IMR-90 (cell line): Measurements from ENCODE around the gene ATP5PB. TPM values are rescaled to one million over a fixed set of nuclear protein-coding genes. Genes with fewer than 3 reads are reported as not detected.

ENCODE experiments used
- ATAC-seq: fragments of 200-7000 bp; cut with Tn5 transposase; 2 replicates; pipeline ENCODE4 v1.9.1; 2020; ENCODE audit warnings: low read depth, mild to moderate bottlenecking, moderate library complexity
- BruUV-seq: library from RNA; stranded (reverse); fragments of 400-500 nt; replicated peaks from 2 replicates; lab custom pipeline; 2021; lab: Mats Ljungman, UMichigan
- CTCF ChIA-PET: fragments of 300-600 bp; formaldehyde crosslinking; extraction: SDS; loops from one replicate; lab custom pipeline; 2021; ENCODE audit warnings: antibody characterized with exemption; lab: Yijun Ruan, JAX
- POLR2A ChIA-PET: fragments of 300-600 bp; sonication (Branson Sonifier 250); formaldehyde crosslinking; loops from one replicate; lab custom pipeline; 2022; ENCODE audit warnings: antibody characterized with exemption; ENCODE audit not compliant: unreplicated experiment; lab: Charles Lee
- DNase-seq: peaks from one replicate; pipeline ENCODE4 v3.0.0; 2013
- H2AFZ ChIP-seq: replicated peaks from 2 replicates; pipeline ENCODE3; 2013; ENCODE audit warnings: low read length, mild to moderate bottlenecking; ENCODE audit not compliant: poor library complexity
- H2AK5ac ChIP-seq: 2 replicates; pipeline ENCODE4 v1.6.1; 2013; ENCODE audit warnings: low read depth, low read length, inconsistent platforms
- H2AK9ac ChIP-seq: replicated peaks from 2 replicates; pipeline ENCODE3; 2013; ENCODE audit warnings: mild to moderate bottlenecking, low read depth, low read length, moderate library complexity; ENCODE audit not compliant: poor library complexity
- H2BK120ac ChIP-seq: 2 replicates; pipeline ENCODE4 v1.6.1; 2013; ENCODE audit warnings: low read depth, low read length, inconsistent platforms
- H2BK15ac ChIP-seq: 3 replicates; pipeline ENCODE4 v1.6.1; 2013; ENCODE audit warnings: low read depth, low read length, inconsistent platforms
- H2BK20ac ChIP-seq: 2 replicates; pipeline ENCODE4 v1.6.1; 2013; ENCODE audit warnings: low read depth, mild to moderate bottlenecking, inconsistent platforms, low read length, moderate library complexity
- H2BK5ac ChIP-seq: 2 replicates; pipeline ENCODE4 v1.6.1; 2013; ENCODE audit warnings: mild to moderate bottlenecking, low read depth, low read length, inconsistent platforms; ENCODE audit not compliant: poor library complexity, severe bottlenecking
- H3K14ac ChIP-seq: replicated peaks from 2 replicates; pipeline ENCODE4 v1.6.1; 2013; ENCODE audit warnings: low read depth, low read length, inconsistent platforms
- H3K18ac ChIP-seq: 2 replicates; pipeline ENCODE4 v1.6.1; 2013; ENCODE audit warnings: low read depth, low read length, control low read depth
- H3K23ac ChIP-seq: 2 replicates; pipeline ENCODE4 v1.6.1; 2013; ENCODE audit warnings: low read depth, low read length, inconsistent platforms
- H3K27ac ChIP-seq: 2 replicates; pipeline ENCODE4 v1.5.1; 2013; ENCODE audit warnings: mild to moderate bottlenecking, control low read depth, low read length; ENCODE audit not compliant: insufficient read depth
- H3K27me3 ChIP-seq: 2 replicates; pipeline ENCODE4 v1.6.1; 2013; ENCODE audit warnings: low read length; ENCODE audit not compliant: control insufficient read depth, insufficient read depth
- H3K36me3 ChIP-seq: 2 replicates; pipeline ENCODE4 v1.6.1; 2013; ENCODE audit warnings: low read length, mixed read lengths; ENCODE audit not compliant: control insufficient read depth, insufficient read depth
- H3K4ac ChIP-seq: 2 replicates; pipeline ENCODE4 v1.6.1; 2013; ENCODE audit warnings: low read depth, low read length, inconsistent platforms
- H3K4me1 ChIP-seq: 2 replicates; pipeline ENCODE4 v1.6.1; 2013; ENCODE audit warnings: low read length, mixed read lengths; ENCODE audit not compliant: control insufficient read depth, insufficient read depth
- H3K4me2 ChIP-seq: 2 replicates; pipeline ENCODE4 v1.6.1; 2013; ENCODE audit warnings: low read depth, mild to moderate bottlenecking, control low read depth, low read length, moderate library complexity
- H3K4me3 ChIP-seq: 2 replicates; pipeline ENCODE4 v1.5.1; 2013; ENCODE audit warnings: low read depth, mild to moderate bottlenecking, control low read depth, low read length, moderate library complexity; ENCODE audit not compliant: insufficient read depth
- H3K56ac ChIP-seq: 2 replicates; pipeline ENCODE4 v1.6.1; 2013; ENCODE audit warnings: low read length, inconsistent platforms; ENCODE audit not compliant: insufficient read depth; ENCODE audit errors: extremely low read depth
- H3K79me1 ChIP-seq, 2 experiments: 2 replicates each; pipeline ENCODE4 v1.6.1; 2013; ENCODE audit warnings: low read length in 2 of 2, inconsistent platforms in 1 of 2, low read depth in 1 of 2
- H3K9ac ChIP-seq: 2 replicates; pipeline ENCODE4 v1.6.1; 2013; ENCODE audit warnings: low read depth, low read length, control low read depth
- H3K9me1 ChIP-seq: 2 replicates; pipeline ENCODE4 v1.6.1; 2013; ENCODE audit warnings: low read length, inconsistent platforms; ENCODE audit not compliant: insufficient read depth
- H3K9me3 ChIP-seq: 2 replicates; pipeline ENCODE4 v1.6.1; 2013; ENCODE audit warnings: low read length; ENCODE audit not compliant: control insufficient read depth, insufficient read depth
- H4K20me1 ChIP-seq: 2 replicates; pipeline ENCODE4 v1.6.1; 2013; ENCODE audit warnings: low read length, inconsistent platforms; ENCODE audit not compliant: insufficient read depth
- H4K5ac ChIP-seq: 2 replicates; pipeline ENCODE4 v1.6.1; 2013; ENCODE audit warnings: mild to moderate bottlenecking, low read depth, low read length, control low read depth
- H4K8ac ChIP-seq, 2 experiments: 2 replicates each; pipeline ENCODE4 v1.6.1; 2013; ENCODE audit warnings: low read depth in 2 of 2, low read length in 2 of 2, control low read depth in 1 of 2, inconsistent platforms in 1 of 2
- H4K91ac ChIP-seq: 2 replicates; pipeline ENCODE4 v1.6.1; 2013; ENCODE audit warnings: low read depth, low read length, inconsistent platforms; ENCODE audit not compliant: insufficient read depth
- BHLHE40 ChIP-seq: fragments of 150-350 bp; IDR thresholded peaks from 2 replicates; pipeline ENCODE4 v1.6.1; 2016; ENCODE audit warnings: mild to moderate bottlenecking, low read depth, low read length
- CEBPB ChIP-seq: IDR thresholded peaks from 2 replicates; pipeline ENCODE4 v1.6.1; 2012; ENCODE audit warnings: low read depth, low read length, improper control_type of control experiment
- CHD1 ChIP-seq: IDR thresholded peaks from 2 replicates; pipeline ENCODE4 v1.6.1; 2012; ENCODE audit warnings: low read depth, low read length, improper control_type of control experiment
- CTCF ChIP-seq: conservative IDR thresholded peaks from 2 replicates; pipeline ENCODE4 v1.5.1; 2012; ENCODE audit warnings: mild to moderate bottlenecking, low read depth, low read length, improper control_type of control experiment
- ELK1 ChIP-seq: fragments of 150-350 bp; IDR thresholded peaks from 2 replicates; pipeline ENCODE4 v1.6.1; 2016; ENCODE audit warnings: low read depth, mild to moderate bottlenecking, low read length, moderate library complexity, borderline replicate concordance
- FOS ChIP-seq: fragments of 150-350 bp; IDR thresholded peaks from 2 replicates; pipeline ENCODE4 v1.6.1; 2016; ENCODE audit warnings: low read depth, low read length
- MAFK ChIP-seq: IDR thresholded peaks from 2 replicates; pipeline ENCODE4 v1.6.1; 2012; ENCODE audit warnings: low read depth, low read length, improper control_type of control experiment
- MXI1 ChIP-seq: IDR thresholded peaks from 2 replicates; pipeline ENCODE4 v1.6.1; 2012; ENCODE audit warnings: low read depth, mild to moderate bottlenecking, low read length, moderate library complexity, borderline replicate concordance
- NFE2L2 ChIP-seq: fragments of 150-350 bp; IDR thresholded peaks from 2 replicates; pipeline ENCODE4 v1.6.1; 2016; ENCODE audit warnings: low read depth, mild to moderate bottlenecking, low read length
- POLR2A ChIP-seq: IDR thresholded peaks from 2 replicates; pipeline ENCODE4 v1.6.1; 2012; ENCODE audit warnings: mild to moderate bottlenecking, low read depth, low read length
- RAD21 ChIP-seq: IDR thresholded peaks from 2 replicates; pipeline ENCODE4 v1.6.1; 2012; ENCODE audit warnings: low read length, improper control_type of control experiment
- RCOR1 ChIP-seq: IDR thresholded peaks from 2 replicates; pipeline ENCODE4 v1.6.1; 2012; ENCODE audit warnings: mild to moderate bottlenecking, low read length, improper control_type of control experiment; ENCODE audit not compliant: insufficient replicate concordance
- SMC3 ChIP-seq: fragments of 150-350 bp; IDR thresholded peaks from 2 replicates; pipeline ENCODE4 v1.6.1; 2016; ENCODE audit warnings: low read depth, mild to moderate bottlenecking, antibody characterized with exemption, low read length, moderate library complexity
- USF2 ChIP-seq: fragments of 150-350 bp; IDR thresholded peaks from 2 replicates; pipeline ENCODE4 v1.6.1; 2017; ENCODE audit warnings: mild to moderate bottlenecking, antibody characterized with exemption, low read length, low read depth
- WGBS, 2 experiments: methylation state at CpG; one replicate each; pipeline versions ENCODE4 v1.1.5 to v1.1.7; 2013; ENCODE audit warnings: missing lambda C conversion rate in 2 of 2; ENCODE audit not compliant: insufficient read length in 1 of 2; ENCODE audit errors: extremely low coverage in 2 of 2; 5-methylcytosine and 5-hydroxymethylcytosine counted together
- dilution Hi-C: fragments of 300-500 bp; cut with HindIII; formaldehyde crosslinking; loops from one replicate; pipeline ENCODE4 v1.14.3; 2018; ENCODE audit warnings: low sequenced_read_pairs; ENCODE audit not compliant: unreplicated experiment
- in situ Hi-C: fragments of 300-500 bp; cut with MboI; formaldehyde crosslinking; loops from 3 replicates; pipeline ENCODE4 v1.14.3; 2019; ENCODE audit warnings: low sequenced_read_pairs, inconsistent platforms, mixed read lengths
- intact Hi-C: fragments of 100-400 bp; cut with micrococcal nuclease; formaldehyde crosslinking; loops from 2 replicates; pipeline ENCODE4 v1.10.0; 2022
- polyA plus RNA-seq, 3 experiments: library from polyadenylated mRNA; depleted of rRNA; stranded (reverse); fragments of >200 nt; gene quantifications; 2 replicates each; pipeline ENCODE4 v1.2.3, GENCODE V29; 2012; ENCODE audit warnings: low replicate concordance in 1 of 3
- total RNA-seq: library from RNA; depleted of rRNA; stranded (reverse); fragments of >200 nt; gene quantifications from 2 replicates; pipeline ENCODE4 v1.2.3, GENCODE V29; 2012

ATP5PB gene
- total and polyA plus RNA-seq, 2 of the 4 experiments (the other 2 are of a cell fraction) = 234 to 301 TPM

- H4K8ac ChIP-seq = no peak overlapping the region
- no peak overlapping the region for H2BK20ac ChIP-seq
- H3K36me3 ChIP-seq = peaks cover 17% of the 10 kb centered on the region
- H3K23ac ChIP-seq = 0 out of 2 replicates have a peak overlapping the region, but pooled peaks have one; percentile 14
- peaks cover 3% of the 10 kb centered on the region for H3K9me1 ChIP-seq
- 83% methylated on average over 1 of the region's 4 CpGs; no CpG with 5 or more reads in 1 of the 2 experiments for whole genome bisulfite sequencing, 2 experiments
- no peak overlapping the region for H4K5ac ChIP-seq
- no peak for ATAC-seq
- intact Hi-C loops = no loop called here
- no peak overlapping the region for H3K9ac ChIP-seq
- H2BK15ac ChIP-seq = no peak overlapping the region
- H2AK9ac ChIP-seq = no peak overlapping the region
- H3K4ac ChIP-seq = no peak overlapping the region
- no peak overlapping the region for H2BK120ac ChIP-seq
- in situ Hi-C loops = no loop called here
- no peak overlapping the region for H3K14ac ChIP-seq
- BruUV-seq = no TSS peak
- ChIA-PET CTCF (interaction anchor here (0.7 kb wide), 1 partner anchor 10 kb away, joined by 4 read pairs; no protein-coding TSS in a partner anchor), POLR2A (interaction anchor here (0.7 kb wide), 1 partner anchor 172 kb away, joined by 12 read pairs; the partner anchor contains the start of gene RAP1A)
- H3K27me3 ChIP-seq = no peaks in the 10 kb centered on the region
- peaks cover 54 to 65% of the 10 kb centered on the region in 2 experiments for H3K79me1 ChIP-seq
- no peak overlapping the region for H2AFZ ChIP-seq
- no peak overlapping the region for H3K56ac ChIP-seq
- H3K27ac ChIP-seq = no peak overlapping the region
- H4K91ac ChIP-seq = no peak overlapping the region
- H3K4me3 ChIP-seq = no peak overlapping the region
- dilution Hi-C loops = no loop called here
- no peak overlapping the region for H2AK5ac ChIP-seq
- H4K20me1 ChIP-seq = no peaks in the 10 kb centered on the region; the same call in 1 of the 2 replicates
- H3K18ac ChIP-seq = no peak overlapping the region
- no peak for DNase-seq
- peak overlapping the region; percentile 98 for H3K4me2 ChIP-seq
- peaks cover 2% of the 10 kb centered on the region for H3K4me1 ChIP-seq
- no peaks in the 10 kb centered on the region for H3K9me3 ChIP-seq
- H2BK5ac ChIP-seq = no peak overlapping the region
- TF ChIP-seq NFE2L2 = no peak
- no peak for TF ChIP-seq FOS
- no peak for TF ChIP-seq CTCF
- TF ChIP-seq SMC3 = no peak
- no peak for TF ChIP-seq USF2
- TF ChIP-seq CHD1 = no peak
- TF ChIP-seq POLR2A = no peak
- TF ChIP-seq BHLHE40 = no peak
- no peak for TF ChIP-seq RCOR1
- no peak for TF ChIP-seq CEBPB
- TF ChIP-seq ELK1 = no peak
- no peak for TF ChIP-seq RAD21
- no peak for TF ChIP-seq MAFK
- TF ChIP-seq MXI1 = no peak
Measured at GRCh38 chr1:111446967-111447892, 2.0 kb upstream of the ATP5PB start.
